Measurements from ENCODE around the gene PINLYP. TPM values are rescaled to one million over a fixed set of nuclear protein-coding genes. Genes with fewer than 3 reads are reported as not detected.

The PINLYP gene
- total RNA-seq, 1 donor from 2014 or later: 0.73 TPM

GRCh38 chr19:43548706-43549105, 26.9 kb upstream of the PINLYP start:
- DNase-seq (ENCODE audit: low read depth, low spot score): no peak

GRCh38 chr19:43551399-43552197, 24.0 kb upstream of the PINLYP start:
- no peak for DNase-seq (ENCODE audit: low read depth, low spot score)

GRCh38 chr19:43552198-43552450, 23.5 kb upstream of the PINLYP start:
- DNase-seq (ENCODE audit: low read depth, low spot score): no peak

- DNase-seq (ENCODE audit: low read depth, low spot score): no peak
These were observed 23.0 kb upstream of the PINLYP start for GRCh38 chr19:43552616-43553015.

GRCh38 chr19:43553656-43554055, 21.9 kb upstream of the PINLYP start:
- no peak for DNase-seq (ENCODE audit: low read depth, low spot score)

GRCh38 chr19:43554317-43554895, 21.2 kb upstream of the PINLYP start:
- DNase-seq (ENCODE audit: low read depth, low spot score): no peak

GRCh38 chr19:43555185-43555770, 20.3 kb upstream of the PINLYP start:
- no peak for DNase-seq (ENCODE audit: low read depth, low spot score)

GRCh38 chr19:43560687-43561086, 14.9 kb upstream of the PINLYP start:
- no peak for DNase-seq (ENCODE audit: low read depth, low spot score)

- DNase-seq (ENCODE audit: low read depth, low spot score): no peak
These were observed 14.2 kb upstream of the PINLYP start for GRCh38 chr19:43561139-43561970.

- DNase-seq (ENCODE audit: low read depth, low spot score): no peak
These were observed 13.3 kb upstream of the PINLYP start for GRCh38 chr19:43562226-43562697.

- peak; percentile 63 for DNase-seq (ENCODE audit: low read depth, low spot score)
These were observed 12.8 kb upstream of the PINLYP start for GRCh38 chr19:43562698-43563241.

- no peak for DNase-seq (ENCODE audit: low read depth, low spot score)
These were observed 11.7 kb upstream of the PINLYP start for GRCh38 chr19:43563816-43564457.

GRCh38 chr19:43564800-43565199, 10.8 kb upstream of the PINLYP start:
- no peak for DNase-seq (ENCODE audit: low read depth, low spot score)

- DNase-seq (ENCODE audit: low read depth, low spot score): no peak
These were observed 5.9 kb upstream of the PINLYP start for GRCh38 chr19:43569657-43570056.

GRCh38 chr19:43570174-43570791, 5.3 kb upstream of the PINLYP start:
- no peak for DNase-seq (ENCODE audit: low read depth, low spot score)

GRCh38 chr19:43572171-43572588, 3.4 kb upstream of the PINLYP start:
- DNase-seq (ENCODE audit: low read depth, low spot score): no peak

- peak; percentile 71 for DNase-seq (ENCODE audit: low read depth, low spot score)
These were observed 1.0 kb upstream of the PINLYP start for GRCh38 chr19:43574424-43575155.

GRCh38 chr19:43575955-43576878, 616 bp downstream of the PINLYP start:
- no peak for DNase-seq (ENCODE audit: low read depth, low spot score)

GRCh38 chr19:43578787-43579186, 3.2 kb downstream of the PINLYP start:
- no peak for DNase-seq (ENCODE audit: low read depth, low spot score)
